Heart left ventricle (tissue), 16 donors: ENCODE results near the gene CYB5RL. TPM values are rescaled to one million over a fixed set of nuclear protein-coding genes. Genes with fewer than 3 reads are reported as not detected.

Source experiments
- ATAC-seq, 4 donors: fragments of 200-7000 bp; cut with Tn5 transposase; one replicate each; pipeline ENCODE4 v1.9.1; 2020 to 2022; ENCODE audit warnings: moderate library complexity in 4 of 4, mild to moderate bottlenecking in 3 of 4, moderate number of reproducible peaks in 1 of 4
- DNase-seq, 5 donors: peaks; one replicate each; pipeline ENCODE4 v3.0.0-alpha.2; 2020
- H3K27ac ChIP-seq, 12 donors: fragments of 200-600 bp; sonication (generic) in 4 of 12; one replicate each; pipeline versions ENCODE4 v1.5.0 to v1.8.0; 2016 to 2022; ENCODE audit warnings: mild to moderate bottlenecking in 2 of 12
- H3K27me3 ChIP-seq, 9 donors: fragments of 200-600 bp; sonication (generic) in 2 of 9; one replicate each; pipeline versions ENCODE4 v1.5.1 to v1.8.0; 2016 to 2022; ENCODE audit warnings: mild to moderate bottlenecking in 3 of 9
- H3K36me3 ChIP-seq, 9 donors: fragments of 200-600 bp; sonication (generic) in 2 of 9; one replicate each; pipeline versions ENCODE4 v1.5.0 to v1.8.0; 2018 to 2022; ENCODE audit warnings: mild to moderate bottlenecking in 2 of 9
- H3K4me1 ChIP-seq, 12 donors: fragments of 200-600 bp; sonication (generic) in 4 of 12; one replicate each; pipeline versions ENCODE4 v1.5.0 to v1.8.0; 2016 to 2022; ENCODE audit warnings: mild to moderate bottlenecking in 3 of 12
- H3K4me3 ChIP-seq, 12 donors: fragments of 200-600 bp; sonication (generic) in 4 of 12; one replicate each; pipeline versions ENCODE4 v1.5.0 to v1.8.0; 2017 to 2022; ENCODE audit warnings: mild to moderate bottlenecking in 9 of 12, moderate library complexity in 4 of 12
- H3K9me3 ChIP-seq, 12 donors: fragments of 200-600 bp; sonication (generic) in 4 of 12; one replicate each; pipeline versions ENCODE4 v1.5.0 to v1.8.0; 2016 to 2022; ENCODE audit warnings: mild to moderate bottlenecking in 1 of 12
- POLR2A ChIP-seq, 2 donors: fragments of 450-650 bp; IDR thresholded peaks; one replicate each; pipeline ENCODE4 v1.6.1; 2017; ENCODE audit warnings: antibody characterized with exemption in 2 of 2, mild to moderate bottlenecking in 2 of 2, moderate library complexity in 2 of 2
- WGBS, 4 donors: extraction: QIAGEN DNeasy Blood & Tissue Kit in 2 of 4; methylation state at CpG; one replicate each; pipeline versions ENCODE4 v1.1.5 to v1.1.7; 2013 to 2018; 5-methylcytosine and 5-hydroxymethylcytosine counted together
- intact Hi-C, 10 donors: fragments of 100-400 bp; cut with DNase I; formaldehyde crosslinking; loops; one replicate each; pipeline versions ENCODE4 v1.11.1 to v1.14.2; 2022
- polyA plus RNA-seq, 2 donors: library from polyadenylated mRNA; stranded (reverse); fragments of 200-250 nt; gene quantifications; one replicate each; pipeline ENCODE4 v1.2.3, GENCODE V29; 2013
- total RNA-seq, 9 donors: library from RNA; depleted of rRNA in 2 of 9; stranded (reverse); fragments of >200 nt in 2 of 9; fragmentation: NEBNext Ultra II Directional in 3 of 9; extraction: Animal tissue kit (Norgen Biotek cat#: 25700) in 3 of 9; gene quantifications; one replicate each; pipeline versions ENCODE4 v1.1.0 to v1.2.4, GENCODE V29; 2016 to 2023
- TF ChIP-seq, protein P1 (sequence below), 12 donors: fragments of 200-600 bp; sonication (generic) in 4 of 12; IDR thresholded peaks; one replicate each; pipeline versions ENCODE4 v1.5.0 to v1.8.0; 2018 to 2022; ENCODE audit warnings: antibody characterized with exemption in 12 of 12, mild to moderate bottlenecking in 5 of 12
- donor health status: ischemic (EF 13 %, LVEDD 7.1; RV severe dilation, severe dysfunction).
- donor health status: healthy with polysubstance abuse.
- donor health status: DM: no; HTN: yes; CAD: no.
- donor health status: DM: no; HTN: no; CAD: no.
- donor health status: ischemic (EF 25% LVEDD 6.9; RV normal size, moderate dysfunction).
- donor health status: ischemic (EF 25% LVEDD 5.7; RV mildly dilated, moderate dysfunction).
- donor health status: healthy.
- donor health status: DM: yes; HTN: yes; CAD: no.
- donor health status: ischemic (EF 35%, LVEDD 5.7; RV mildly dilated, moderate dysfunction).
- donor health status: nonischemic (EF 11% LVEDD 7.7; RV severe dilation, severe dysfunction).
- donor health status: DM: yes; HTN: yes; CAD: no.
- donor health status: PGD.
- donor health status: ischemic (EF 29% LVEDD 5.4; RV normal size, mild dysfunction).
- donor health status: nonischemic (EF 23%, LVEDD 6.1; RV moderate dilation, normal function).

The CYB5RL gene
- total and polyA plus RNA-seq, 11 donors, result 2.2 to 7.5 (median 4.3) TPM

DNA sequence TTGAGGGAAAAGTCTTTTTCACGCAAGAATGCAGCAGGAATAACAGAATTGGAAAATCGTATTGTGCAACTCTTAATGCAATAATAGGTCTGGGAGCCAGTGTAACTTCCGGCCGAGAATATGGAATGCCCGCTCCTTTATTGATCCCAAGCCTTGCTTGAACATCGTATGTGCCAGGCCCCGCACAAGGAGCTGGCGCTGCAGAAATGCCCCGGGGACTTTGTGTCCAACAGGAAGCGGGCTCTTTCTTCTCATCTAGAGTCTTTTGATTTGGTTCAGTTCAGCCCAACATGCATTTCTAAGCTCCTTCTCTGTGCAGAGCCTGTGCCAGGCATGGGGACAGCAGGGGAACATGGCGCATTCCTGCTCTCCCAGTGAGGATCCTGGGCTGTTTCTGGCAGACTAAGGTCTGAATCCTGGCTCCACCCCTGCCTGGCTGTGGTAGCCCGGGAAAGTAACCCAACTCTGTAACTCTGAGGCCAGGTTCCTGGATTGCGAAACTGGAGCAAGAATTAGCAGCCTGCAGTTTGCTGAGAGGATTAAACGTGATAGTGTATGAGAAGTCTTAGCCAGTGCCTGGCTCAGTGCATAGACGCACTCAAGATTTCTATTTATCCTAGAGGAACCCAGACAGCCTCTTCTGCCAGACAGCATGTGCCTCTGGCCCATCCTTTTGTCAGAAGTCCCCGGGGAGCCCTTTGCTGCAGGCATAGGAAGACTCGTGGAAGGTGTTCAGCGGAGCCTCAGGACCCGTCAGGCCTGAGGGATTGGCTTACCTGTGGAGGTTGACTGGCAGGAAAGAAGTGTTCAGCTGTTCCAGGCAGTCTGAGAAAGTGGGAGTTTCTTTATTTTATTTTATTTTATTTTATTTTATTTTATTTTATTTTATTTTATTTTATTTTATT lies 46.0 kb downstream of the CYB5RL start:
- WGBS, 4 donors, result 63 to 74% (median 67%) methylated on average over 19 of the region's 19 CpGs
- no peak overlapping the region for H3K4me3 ChIP-seq
- no peaks in the 10 kb centered on the region for H3K9me3 ChIP-seq
- TF ChIP-seq, protein P1, sequence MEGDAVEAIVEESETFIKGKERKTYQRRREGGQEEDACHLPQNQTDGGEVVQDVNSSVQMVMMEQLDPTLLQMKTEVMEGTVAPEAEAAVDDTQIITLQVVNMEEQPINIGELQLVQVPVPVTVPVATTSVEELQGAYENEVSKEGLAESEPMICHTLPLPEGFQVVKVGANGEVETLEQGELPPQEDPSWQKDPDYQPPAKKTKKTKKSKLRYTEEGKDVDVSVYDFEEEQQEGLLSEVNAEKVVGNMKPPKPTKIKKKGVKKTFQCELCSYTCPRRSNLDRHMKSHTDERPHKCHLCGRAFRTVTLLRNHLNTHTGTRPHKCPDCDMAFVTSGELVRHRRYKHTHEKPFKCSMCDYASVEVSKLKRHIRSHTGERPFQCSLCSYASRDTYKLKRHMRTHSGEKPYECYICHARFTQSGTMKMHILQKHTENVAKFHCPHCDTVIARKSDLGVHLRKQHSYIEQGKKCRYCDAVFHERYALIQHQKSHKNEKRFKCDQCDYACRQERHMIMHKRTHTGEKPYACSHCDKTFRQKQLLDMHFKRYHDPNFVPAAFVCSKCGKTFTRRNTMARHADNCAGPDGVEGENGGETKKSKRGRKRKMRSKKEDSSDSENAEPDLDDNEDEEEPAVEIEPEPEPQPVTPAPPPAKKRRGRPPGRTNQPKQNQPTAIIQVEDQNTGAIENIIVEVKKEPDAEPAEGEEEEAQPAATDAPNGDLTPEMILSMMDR (IDR thresholded peaks at IDR 0.05), result no peak
- TF ChIP-seq POLR2A (IDR thresholded peaks at IDR 0.05), result no peak
- peaks cover 0 to 8% (median 0%) of the 10 kb centered on the region in 12 donors for H3K4me1 ChIP-seq
- H3K36me3 ChIP-seq, result no peaks in the 10 kb centered on the region
- peak; percentile 42 to 86 (median 68) for ATAC-seq
- DNase-seq, result peak in 1 of 5 donors; percentile 66
- no peaks in the 10 kb centered on the region for H3K27me3 ChIP-seq
- no peak overlapping the region for H3K27ac ChIP-seq
- intact Hi-C loops, result no loop called here

DNA sequence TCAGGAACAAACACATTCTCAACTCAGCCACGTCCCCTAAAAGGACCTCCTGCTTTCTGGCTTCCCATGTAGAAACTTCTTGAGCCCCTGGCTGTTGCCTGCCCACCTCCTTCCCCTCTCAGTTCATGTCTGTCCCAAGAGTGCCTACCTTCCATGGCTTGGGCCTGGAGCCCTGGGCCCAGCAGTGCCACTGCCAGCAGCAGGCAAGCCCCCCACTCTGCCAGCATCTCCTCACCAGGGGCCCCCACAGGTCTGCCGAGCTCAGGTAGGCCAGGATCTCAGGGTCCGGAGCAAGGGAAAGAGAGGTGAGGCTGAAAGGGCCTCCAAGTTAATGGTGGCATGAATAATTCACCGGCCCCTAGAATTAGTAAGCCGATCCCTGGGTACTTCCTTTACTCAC lies 47.1 kb downstream of the CYB5RL start, which contains the start of gene CDCP2:
TSS of gene CDCP2 (minus strand) at position 305 of the 400 bp plus-strand sequence. CDS start at position 227, 78 bp downstream.
- DNase-seq, result no peak
- peaks cover 0 to 8% (median 0%) of the 10 kb centered on the region in 12 donors for H3K4me1 ChIP-seq
- no peak within 1 kb of the TSS for H3K27ac ChIP-seq
- WGBS, 4 donors, result 94 to 97% (median 95%) methylated on average over 5 of the region's 5 CpGs
- H3K36me3 ChIP-seq, result no peaks in the 10 kb centered on the region
- ATAC-seq, result no peak
- no peaks in the 10 kb centered on the region for H3K27me3 ChIP-seq
- H3K4me3 ChIP-seq, result no peak within 1 kb of the TSS
- intact Hi-C loops, result no loop called here
- TF ChIP-seq, protein P1 (IDR thresholded peaks at IDR 0.05), result no peak
- TF ChIP-seq POLR2A (IDR thresholded peaks at IDR 0.05), result no peak
- no peaks in the 10 kb centered on the region for H3K9me3 ChIP-seq

DNA sequence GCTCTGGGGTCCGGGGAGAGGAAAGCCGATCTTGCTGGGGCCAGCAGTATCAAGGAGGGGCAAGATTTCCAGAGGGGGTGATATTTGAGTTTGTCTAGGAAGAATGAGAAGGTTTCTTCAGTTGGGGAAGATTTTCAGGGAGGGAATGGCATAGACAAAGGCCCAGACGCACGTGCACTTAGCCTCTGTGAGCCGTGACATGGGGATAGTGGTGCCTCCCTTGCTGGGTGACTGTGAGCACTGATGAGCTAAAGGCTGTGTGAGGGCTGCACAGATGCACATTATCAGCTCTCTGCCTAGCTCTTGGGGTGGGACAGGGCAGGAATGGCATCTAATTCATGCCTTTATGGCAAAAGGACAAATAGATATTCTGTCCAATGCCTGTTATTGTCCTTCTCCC lies 48.8 kb downstream of the CYB5RL start:
- Histone ChIP-seq H3K4me3 (no peak overlapping the region), H3K4me1 (peaks cover 0 to 8% (median 0%) of the 10 kb centered on the region in 12 donors), H3K27me3 (no peaks in the 10 kb centered on the region), H3K36me3 (no peaks in the 10 kb centered on the region), H3K9me3 (no peaks in the 10 kb centered on the region), H3K27ac (no peak overlapping the region)
- ATAC-seq (no peak), DNase-seq (no peak)
- WGBS, 4 donors, result 87 to 92% (median 89%) methylated on average over 5 of the region's 5 CpGs
- no peak for TF ChIP-seq POLR2A (IDR thresholded peaks at IDR 0.05)
- intact Hi-C loops, result no loop called here

Other genes with a start within 250 kb of the CYB5RL start
- gene LDLRAD1, start 181.8 kb downstream of the CYB5RL start, total RNA-seq, result not detected
- gene LDLRAD1, start 181.8 kb downstream of the CYB5RL start, polyA plus RNA-seq, result not detected
- 100 to 1,000 TPM; 193 to 496 (median 352) TPM for gene TMEM59, start 146.8 kb downstream of the CYB5RL start, total RNA-seq
- 100 to 1,000 TPM; 124 to 254 TPM for gene TMEM59, start 146.8 kb downstream of the CYB5RL start, polyA plus RNA-seq
- 1 to 10 TPM; 3.0 to 6.6 (median 4.6) TPM for gene TCEANC2, start 146.4 kb downstream of the CYB5RL start, total RNA-seq
- gene TCEANC2, start 146.4 kb downstream of the CYB5RL start, polyA plus RNA-seq, result 1 to 10 TPM; 2.4 to 2.5 TPM
- gene CDCP2, start 47.0 kb downstream of the CYB5RL start, total RNA-seq, result under 1 TPM in 1 of 9 donors, not detected in 8; 0.29 TPM
- gene CDCP2, start 47.0 kb downstream of the CYB5RL start, polyA plus RNA-seq, result not detected
- gene MRPL37, start 137 bp upstream of the CYB5RL start, total RNA-seq, result 100 to 1,000 TPM in 2 of 9 donors, 10 to 100 TPM in 7; 75.6 to 122 (median 89.3) TPM
- 10 to 100 TPM; 46.7 to 78.1 TPM for gene MRPL37, start 137 bp upstream of the CYB5RL start, polyA plus RNA-seq
- gene SSBP3, start 206.4 kb upstream of the CYB5RL start, total RNA-seq, result 10 to 100 TPM; 20.8 to 61.8 (median 48.3) TPM
- 10 to 100 TPM; 21.4 to 30.7 TPM for gene SSBP3, start 206.4 kb upstream of the CYB5RL start, polyA plus RNA-seq